Kidney epithelial cell (primary cell): ENCODE measurements around the gene LRRC47. TPM values are rescaled to one million over a fixed set of nuclear protein-coding genes. Genes with fewer than 3 reads are reported as not detected.

ENCODE experiments used
- DNase-seq: peaks from one replicate; pipeline ENCODE4 v3.0.0-alpha.2; 2010; ENCODE audit warnings: low read depth
- H3K27me3 ChIP-seq: 2 replicates; pipeline ENCODE4 v1.6.0; 2011; ENCODE audit warnings: low read length; ENCODE audit not compliant: control insufficient read depth, insufficient read depth
- H3K36me3 ChIP-seq: 2 replicates; pipeline ENCODE4 v1.5.1; 2011; ENCODE audit warnings: low read length; ENCODE audit not compliant: control insufficient read depth, insufficient read depth
- H3K4me3 ChIP-seq: 2 replicates; pipeline ENCODE4 v1.5.1; 2011; ENCODE audit warnings: low read depth, mild to moderate bottlenecking, control low read depth, low read length
- CTCF ChIP-seq: IDR thresholded peaks from 2 replicates; pipeline ENCODE4 v1.5.1; 2011; ENCODE audit warnings: mild to moderate bottlenecking, moderate library complexity, low read length, control low read depth, inconsistent platforms; ENCODE audit not compliant: insufficient read depth, poor library complexity, severe bottlenecking
- total RNA-seq: library from RNA; depleted of rRNA; stranded (reverse); fragments of >200 nt; gene quantifications from 2 replicates; pipeline ENCODE4 v1.2.3, GENCODE V29; 2015

The LRRC47 gene
- total RNA-seq, 1 donor from 2014 or later = 55.9 TPM

- Histone ChIP-seq H3K36me3 (no peaks in the 10 kb centered on the region), H3K27me3 (no peaks in the 10 kb centered on the region), H3K4me3 (no peak overlapping the region)
- no peak for DNase-seq
- TF ChIP-seq CTCF = no peak
These were observed 29.1 kb upstream of the LRRC47 start for GRCh38 chr1:3825356-3825755.

- TF ChIP-seq CTCF = no peak
- Histone ChIP-seq H3K36me3 (peaks cover 2% of the 10 kb centered on the region), H3K27me3 (no peaks in the 10 kb centered on the region), H3K4me3 (no peak overlapping the region)
- no peak for DNase-seq
These were observed 28.4 kb upstream of the LRRC47 start for GRCh38 chr1:3824650-3825049.

- Histone ChIP-seq H3K4me3 (no peak overlapping the region), H3K27me3 (no peaks in the 10 kb centered on the region), H3K36me3 (peaks cover 2% of the 10 kb centered on the region)
- TF ChIP-seq CTCF = no peak
- DNase-seq = no peak
These were observed 26.1 kb upstream of the LRRC47 start for GRCh38 chr1:3822421-3822820.

GRCh38 chr1:3821908-3822307 lies 25.6 kb upstream of the LRRC47 start:
- TF ChIP-seq CTCF = no peak
- DNase-seq = no peak
- Histone ChIP-seq H3K27me3 (no peaks in the 10 kb centered on the region), H3K36me3 (peaks cover 2% of the 10 kb centered on the region), H3K4me3 (no peak overlapping the region)

- no peak for DNase-seq
- H3K27me3 ChIP-seq = no peaks in the 10 kb centered on the region
- peaks cover 2% of the 10 kb centered on the region for H3K36me3 ChIP-seq
- TF ChIP-seq CTCF = no peak
- no peak overlapping the region for H3K4me3 ChIP-seq
These were observed 25.1 kb upstream of the LRRC47 start for GRCh38 chr1:3821447-3821846.

GRCh38 chr1:3821004-3821403 lies 24.7 kb upstream of the LRRC47 start:
- Histone ChIP-seq H3K36me3 (peaks cover 2% of the 10 kb centered on the region), H3K4me3 (no peak overlapping the region), H3K27me3 (no peaks in the 10 kb centered on the region)
- DNase-seq = no peak
- TF ChIP-seq CTCF = no peak
